B cell (primary cell): Measurements from ENCODE around the gene RIPOR2. TPM values are rescaled to one million over a fixed set of nuclear protein-coding genes. Genes with fewer than 3 reads are reported as not detected.

Experiments used
- ATAC-seq: fragments of 200-7000 bp; cut with Tn5 transposase; one replicate; pipeline ENCODE4 v1.10.0; 2021; ENCODE audit warnings: low read depth, mild to moderate bottlenecking, moderate number of reproducible peaks, moderate library complexity
- CTCF ChIA-PET: fragments of 350-600 bp; sonication (Branson Sonifier 250); formaldehyde crosslinking; loops from one replicate; lab custom pipeline; 2021; ENCODE audit warnings: antibody characterized with exemption, inconsistent platforms; lab: Charles Lee
- POLR2A ChIA-PET: fragments of 350-600 bp; sonication (Branson Sonifier 250); formaldehyde crosslinking; loops from one replicate; lab custom pipeline; 2021; ENCODE audit warnings: antibody characterized with exemption; lab: Charles Lee
- DNase-seq: peaks from one replicate; pipeline ENCODE4 v3.0.0; 2013
- H2AFZ ChIP-seq: 2 replicates; pipeline ENCODE4 v1.6.1; 2012; ENCODE audit warnings: mild to moderate bottlenecking, low read depth, low read length; ENCODE audit not compliant: insufficient read depth, poor library complexity, severe bottlenecking
- H3K27ac ChIP-seq, 2 donors: 1 replicate in 1 of 2; 2 replicates in 1 of 2; pipeline ENCODE4 v1.5.1; 2012 to 2013; ENCODE audit warnings: low read length in 2 of 2, mild to moderate bottlenecking in 2 of 2, moderate library complexity in 1 of 2
- H3K27me3 ChIP-seq, 4 experiments: fragments of 200-600 bp in 1 of 4; sonication (generic) in 1 of 4; replicated peaks in 1 of 4; 1 replicate in 2 of 4; 2 replicates in 2 of 4; pipeline versions ENCODE4 v1.6.1 to v1.7.0; 2013 to 2016; ENCODE audit warnings: low read length in 3 of 4, mild to moderate bottlenecking in 2 of 4, mixed read lengths in 1 of 4, moderate library complexity in 1 of 4; ENCODE audit not compliant: insufficient read depth in 4 of 4, control insufficient read depth in 3 of 4; ENCODE audit errors: control extremely low read depth in 1 of 4
- H3K36me3 ChIP-seq, 2 experiments: replicated peaks in 1 of 2; 1 replicate in 1 of 2; 2 replicates in 1 of 2; pipeline versions ENCODE4 v1.6.1 to v1.7.1; 2013; ENCODE audit warnings: low read length in 1 of 2; ENCODE audit not compliant: insufficient read depth in 2 of 2, control insufficient read depth in 1 of 2; ENCODE audit errors: control extremely low read depth in 1 of 2, extremely low read depth in 1 of 2
- H3K4me1 ChIP-seq, 2 donors: fragments of 200-600 bp in 1 of 2; sonication (generic) in 1 of 2; 1 replicate in 1 of 2; 2 replicates in 1 of 2; pipeline versions ENCODE4 v1.5.1 to v1.6.1; 2013 to 2017; ENCODE audit warnings: low read length in 2 of 2; ENCODE audit not compliant: control insufficient read depth in 2 of 2, insufficient read depth in 2 of 2
- H3K4me2 ChIP-seq: replicated peaks from 2 replicates; pipeline ENCODE3; 2012; ENCODE audit warnings: mild to moderate bottlenecking, low read depth, low read length; ENCODE audit not compliant: poor library complexity, severe bottlenecking
- H3K4me3 ChIP-seq, 5 experiments: fragments of 200-600 bp in 1 of 5; sonication (generic) in 1 of 5; 1 replicate in 3 of 5; 2 replicates in 2 of 5; pipeline versions ENCODE4 v1.5.1 to v1.7.0; 2011 to 2016; ENCODE audit warnings: low read length in 4 of 5, mild to moderate bottlenecking in 4 of 5, low read depth in 2 of 5, control low read depth in 1 of 5, moderate library complexity in 1 of 5; ENCODE audit not compliant: insufficient read depth in 1 of 5; ENCODE audit errors: control extremely low read depth in 1 of 5, extremely low read depth in 1 of 5
- H3K79me2 ChIP-seq: fragments of 200-600 bp; sonication (generic); one replicate; pipeline ENCODE4 v1.6.0; 2016; ENCODE audit warnings: low read length; ENCODE audit not compliant: control insufficient read depth, insufficient read depth
- H3K9ac ChIP-seq: fragments of 200-600 bp; sonication (generic); 2 replicates; pipeline ENCODE4 v1.6.1; 2017; ENCODE audit warnings: mild to moderate bottlenecking, low read length, moderate library complexity
- H3K9me3 ChIP-seq, 3 donors: one replicate each; pipeline versions ENCODE4 v1.6.1 to v1.7.1; 2013; ENCODE audit warnings: low read length in 2 of 3; ENCODE audit not compliant: control insufficient read depth in 2 of 3, insufficient read depth in 1 of 3; ENCODE audit errors: control extremely low read depth in 1 of 3
- H4K20me1 ChIP-seq: 2 replicates; pipeline ENCODE4 v1.6.0; 2012; ENCODE audit warnings: mild to moderate bottlenecking, low read length; ENCODE audit not compliant: insufficient read depth, control insufficient read depth, poor library complexity, severe bottlenecking
- H3K27ac Mint-ChIP-seq: one replicate; pipeline ENCODE4 v1.8.0; 2021; ENCODE audit warnings: mixed read lengths
- H3K27me3 Mint-ChIP-seq: one replicate; pipeline ENCODE4 v1.8.0; 2021; ENCODE audit warnings: mixed read lengths
- H3K4me1 Mint-ChIP-seq: one replicate; pipeline ENCODE4 v1.8.0; 2021; ENCODE audit warnings: mixed read lengths
- H3K4me3 Mint-ChIP-seq: one replicate; pipeline ENCODE4 v1.8.0; 2021; ENCODE audit warnings: mixed read lengths
- H3K9me3 Mint-ChIP-seq: one replicate; pipeline ENCODE4 v1.8.0; 2022; ENCODE audit warnings: mixed read lengths; ENCODE audit not compliant: insufficient read depth
- CTCF ChIP-seq: fragments of 200-600 bp; IDR thresholded peaks from one replicate; pipeline ENCODE4 v1.8.0; 2022; ENCODE audit warnings: antibody characterized with exemption, mild to moderate bottlenecking
- EZH2 ChIP-seq: IDR thresholded peaks from 2 replicates; pipeline ENCODE4 v1.6.1; 2012; ENCODE audit warnings: borderline replicate concordance, low read depth, mild to moderate bottlenecking, moderate library complexity, low read length; ENCODE audit not compliant: insufficient read depth, poor library complexity, severe bottlenecking
- WGBS: methylation state at CpG from one replicate; pipeline ENCODE4 v1.1.5; 2013; ENCODE audit warnings: missing lambda C conversion rate; ENCODE audit not compliant: insufficient coverage; 5-methylcytosine and 5-hydroxymethylcytosine counted together
- intact Hi-C: fragments of 100-400 bp; cut with micrococcal nuclease; formaldehyde crosslinking; loops from one replicate; pipeline ENCODE4 v1.10.0; 2022
- polyA plus RNA-seq: library from polyadenylated mRNA; depleted of rRNA; stranded (reverse); fragments of >200 nt; gene quantifications from 2 replicates; pipeline ENCODE4 v1.2.3, GENCODE V29; 2012
- total RNA-seq, 2 donors: library from RNA; stranded (reverse); fragments of 120-200 nt in 1 of 2; gene quantifications; 1 replicate in 1 of 2; 2 replicates in 1 of 2; pipeline versions ENCODE4 v1.2.3 to v1.2.4, GENCODE V29; 2013 to 2022

RIPOR2 gene
- total and polyA plus RNA-seq, 2 donors (not counting 1 experiment from before 2014, with no cell fraction given): 300 to 430 TPM

DNA sequence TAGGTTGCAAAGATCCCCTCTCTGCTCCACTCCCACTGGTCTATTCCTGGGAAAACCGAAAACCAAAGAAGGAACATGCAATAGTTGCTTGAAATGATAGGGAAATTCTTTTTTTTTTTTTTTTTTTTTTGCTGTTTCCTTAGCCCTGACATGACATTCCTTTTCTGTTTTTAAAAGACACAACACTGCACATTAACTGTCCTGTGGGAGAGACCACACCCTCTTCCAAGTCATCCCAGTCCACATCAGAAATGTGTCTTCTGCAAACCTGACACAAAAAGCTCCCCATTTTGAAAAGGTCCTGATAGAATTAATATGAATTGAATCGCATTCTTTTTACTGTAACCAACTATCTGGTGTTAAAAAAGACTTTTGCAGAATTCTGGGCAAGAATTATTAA, 43.4 kb upstream of the RIPOR2 start:
- Histone ChIP-seq H3K9ac (no peak overlapping the region), H3K9me3 (no peaks in the 10 kb centered on the region), H3K27ac (no peak overlapping the region), H3K4me2 (peak overlapping the region; percentile 3), H4K20me1 (no peaks in the 10 kb centered on the region), H2AFZ (no peak overlapping the region), H3K4me1 (peaks cover 27 to 36% of the 10 kb centered on the region in 2 donors), H3K79me2 (peaks cover 78% of the 10 kb centered on the region), H3K36me3 (no peaks in the 10 kb centered on the region), H3K4me3 (no peak overlapping the region), H3K27me3 (no peaks in the 10 kb centered on the region)
- Mint-ChIP-seq H3K27ac (no peak overlapping the region), H3K9me3 (no peaks in the 10 kb centered on the region), H3K4me3 (no peak overlapping the region), H3K27me3 (no peaks in the 10 kb centered on the region), H3K4me1 (peaks cover 59% of the 10 kb centered on the region)
- TF ChIP-seq EZH2 (no peak), CTCF (no peak)
- no peak for DNase-seq
- POLR2A ChIA-PET: interaction anchor here (0.7 to 1.6 kb wide), 2 partner anchors 9 to 10 kb away, joined by 3 to 6 read pairs; no protein-coding TSS in a partner anchor
- no peak for ATAC-seq
- WGBS: no CpG with 5 or more reads among the region's 2 CpGs
- intact Hi-C loops: no loop called here
- CTCF ChIA-PET: interaction anchor here (0.7 to 4.6 kb wide), 7 partner anchors 12 to 296 kb away, joined by 3 to 30 read pairs (median 3); no protein-coding TSS in a partner anchor
